ENCODE results near the gene FBXL16.

GRCh38 chr16:667113-667779, 38.4 kb downstream of the FBXL16 start:
- TF ChIP-seq CTCF (IDR thresholded peaks at IDR 0.05; ENCODE audit: low read depth, low read length, poor library complexity, severe bottlenecking) (no peak), EZH2phosphoT487 (IDR thresholded peaks at IDR 0.05; ENCODE audit: borderline replicate concordance, low read length) (no peak)
